Esophagus mucosa (tissue), 1 donor: ENCODE measurements around the gene TTC31. TPM values are rescaled to one million over a fixed set of nuclear protein-coding genes. Genes with fewer than 3 reads are reported as not detected.
"Not testable (repeated sequence)": the region's sequence is repeated elsewhere in the genome, so short reads cannot be mapped to it uniquely, and the experiment has no call there.

Experiments used
- ATAC-seq: fragments of 200-7000 bp; cut with Tn5 transposase; one replicate; pipeline ENCODE4 v1.9.1; 2020
- total RNA-seq: library from RNA; stranded (reverse); gene quantifications from one replicate; pipeline ENCODE4 v1.2.4, GENCODE V29; 2023
- donor health status: DM: yes; HTN: yes; CAD: no.

Gene TTC31
- total RNA-seq, 1 donor from 2014 or later, result 10.5 TPM

GRCh38 chr2:74457549-74458131 lies 25.2 kb upstream of the TTC31 start:
- ATAC-seq, result peak; percentile 42

- peak; percentile 93 for ATAC-seq
Measured at GRCh38 chr2:74458132-74458937, 24.5 kb upstream of the TTC31 start, which contains the start of gene WBP1. WBP1 (plus strand) TSS chr2:74458438; CDS start chr2:74458603, 165 bp downstream.

- ATAC-seq, result no peak
Measured at GRCh38 chr2:74458938-74459363, 23.9 kb upstream of the TTC31 start.

GRCh38 chr2:74459503-74460118 lies 23.3 kb upstream of the TTC31 start:
- ATAC-seq, result not testable (repeated sequence)

GRCh38 chr2:74460187-74460586 lies 22.7 kb upstream of the TTC31 start:
- ATAC-seq, result not testable (repeated sequence)

GRCh38 chr2:74461187-74462053 lies 21.5 kb upstream of the TTC31 start:
- ATAC-seq, result no peak

- ATAC-seq, result no peak
Measured at GRCh38 chr2:74462054-74462785, 20.7 kb upstream of the TTC31 start.

GRCh38 chr2:74462786-74463105 lies 20.1 kb upstream of the TTC31 start:
- no peak for ATAC-seq

- peak; percentile 32 for ATAC-seq
Measured at GRCh38 chr2:74464406-74464805, 18.5 kb upstream of the TTC31 start.

GRCh38 chr2:74470742-74471141 lies 12.1 kb upstream of the TTC31 start:
- not testable (repeated sequence) for ATAC-seq

GRCh38 chr2:74471332-74472065 lies 11.4 kb upstream of the TTC31 start:
- peak; percentile 45 for ATAC-seq

- ATAC-seq, result peak; percentile 95
Measured at GRCh38 chr2:74472086-74472944, 10.6 kb upstream of the TTC31 start, which contains the start of gene MRPL53. MRPL53 (minus strand) TSS chr2:74472680; CDS start chr2:74472660, 20 bp downstream.

- ATAC-seq, result peak; percentile 4
Measured at GRCh38 chr2:74472945-74473258, 10.0 kb upstream of the TTC31 start.

- ATAC-seq, result no peak
Measured at GRCh38 chr2:74474481-74474880, 8.4 kb upstream of the TTC31 start.

- ATAC-seq, result no peak
Measured at GRCh38 chr2:74474899-74475298, 8.0 kb upstream of the TTC31 start.

GRCh38 chr2:74481431-74481830 lies 1.4 kb upstream of the TTC31 start:
- no peak for ATAC-seq

GRCh38 chr2:74481961-74482800 lies 700 bp upstream of the TTC31 start:
- ATAC-seq, result peak; percentile 51

GRCh38 chr2:74483675-74484164 lies 839 bp downstream of the TTC31 start:
- ATAC-seq, result not testable (repeated sequence)

GRCh38 chr2:74486141-74486540 lies 3.3 kb downstream of the TTC31 start:
- no peak for ATAC-seq
